D721Med (cell line): Measurements from ENCODE around the gene PWWP2B.
A peak's percentile ranks its signal among the peaks of the same experiment; 100 is the strongest.

Experiments
- DNase-seq: peaks from one replicate; pipeline ENCODE4 v3.0.0; 2011; ENCODE audit warnings: low spot score; ENCODE audit not compliant: insufficient read length
- FAIRE-seq: peaks from 2 replicates; lab custom pipeline; 2011; peaks lifted over from hg19 to GRCh38; lab: Jason Lieb, UNC
- CTCF ChIP-seq: IDR thresholded peaks from 2 replicates; pipeline ENCODE4 v1.5.1; 2012; ENCODE audit warnings: mild to moderate bottlenecking, control low read depth; ENCODE audit not compliant: insufficient read depth; ENCODE audit errors: missing control alignments

PWWP2B gene

GRCh38 chr10:132369636-132370185 lies 27.3 kb upstream of the PWWP2B start:
- no peak for FAIRE-seq
- no peak for TF ChIP-seq CTCF
- no peak for DNase-seq

- TF ChIP-seq CTCF = no peak
- no peak for DNase-seq
- no peak for FAIRE-seq
These were observed 26.3 kb upstream of the PWWP2B start for GRCh38 chr10:132370426-132371340.

GRCh38 chr10:132371641-132372081 lies 25.3 kb upstream of the PWWP2B start:
- no peak for FAIRE-seq

GRCh38 chr10:132372516-132373095 lies 24.4 kb upstream of the PWWP2B start:
- no peak for TF ChIP-seq CTCF
- no peak for FAIRE-seq
- no peak for DNase-seq

More at GRCh38 chr10:132371641-132372081, 25.3 kb upstream of the PWWP2B start:
- peak; percentile 9 for TF ChIP-seq CTCF
- no peak for DNase-seq

- FAIRE-seq (no peak), DNase-seq (no peak)
- no peak for TF ChIP-seq CTCF
These were observed 23.6 kb upstream of the PWWP2B start for GRCh38 chr10:132373241-132373955.

GRCh38 chr10:132374176-132374575 lies 22.8 kb upstream of the PWWP2B start:
- no peak for TF ChIP-seq CTCF
- no peak for FAIRE-seq
- no peak for DNase-seq
